GM21723 (cell line): ENCODE data around the gene HRG.
"Not testable (repeated sequence)": the region's sequence is repeated elsewhere in the genome, so short reads cannot be mapped to it uniquely, and the experiment has no call there.

Experiments
- ATAC-seq: cut with Tn5 transposase; IDR thresholded peaks from one replicate; pipeline ENCODE4 v1.9.1; 2021; ENCODE audit warnings: mild to moderate bottlenecking, moderate library complexity; ENCODE audit not compliant: unreplicated experiment

Gene HRG

GRCh38 chr3:186679151-186679550 lies 13.3 kb downstream of the HRG start:
- no peak for ATAC-seq

- ATAC-seq: no peak
Observed at GRCh38 chr3:186680869-186681268, 15.1 kb downstream of the HRG start.

- ATAC-seq: no peak
Observed at GRCh38 chr3:186682812-186683211, 17.0 kb downstream of the HRG start.

- no peak for ATAC-seq
Observed at GRCh38 chr3:186683979-186684378, 18.2 kb downstream of the HRG start.

- ATAC-seq: not testable (repeated sequence)
Observed at GRCh38 chr3:186686475-186686874, 20.7 kb downstream of the HRG start.

- no peak for ATAC-seq
Observed at GRCh38 chr3:186687120-186687651, 21.4 kb downstream of the HRG start.

GRCh38 chr3:186690304-186690703 lies 24.5 kb downstream of the HRG start:
- not testable (repeated sequence) for ATAC-seq

GRCh38 chr3:186691676-186692075 lies 25.9 kb downstream of the HRG start:
- ATAC-seq: no peak

GRCh38 chr3:186693843-186694242 lies 28.0 kb downstream of the HRG start:
- no peak for ATAC-seq

- no peak for ATAC-seq
Observed at GRCh38 chr3:186694288-186695032, 28.6 kb downstream of the HRG start.

GRCh38 chr3:186696522-186696921 lies 30.7 kb downstream of the HRG start:
- no peak for ATAC-seq

- no peak for ATAC-seq
Observed at GRCh38 chr3:186697510-186697909, 31.7 kb downstream of the HRG start.

- ATAC-seq: peak; percentile 49
Observed at GRCh38 chr3:186700267-186700666, 34.5 kb downstream of the HRG start.

GRCh38 chr3:186702451-186702850 lies 36.6 kb downstream of the HRG start:
- not testable (repeated sequence) for ATAC-seq

- ATAC-seq: peak; percentile 79
Observed at GRCh38 chr3:186705882-186706780, 40.3 kb downstream of the HRG start.

GRCh38 chr3:186708983-186709679 lies 43.3 kb downstream of the HRG start:
- ATAC-seq: no peak

- not testable (repeated sequence) for ATAC-seq
Observed at GRCh38 chr3:186710694-186711093, 44.9 kb downstream of the HRG start.

- ATAC-seq: no peak
Observed at GRCh38 chr3:186713499-186713898, 47.7 kb downstream of the HRG start.

GRCh38 chr3:186717039-186717457 lies 51.2 kb downstream of the HRG start, which contains the start of gene KNG1:
KNG1 (plus strand) TSS chr3:186717359; CDS start chr3:186717543, 184 bp downstream.
- no peak for ATAC-seq

GRCh38 chr3:186719945-186720739 lies 54.3 kb downstream of the HRG start:
- no peak for ATAC-seq
